ENCODE measurements around the gene UNC79. TPM values are rescaled to one million over a fixed set of nuclear protein-coding genes. Genes with fewer than 3 reads are reported as not detected.

The UNC79 gene
- total RNA-seq, 1 experiment from 2014 or later: 0.07 TPM

DNA sequence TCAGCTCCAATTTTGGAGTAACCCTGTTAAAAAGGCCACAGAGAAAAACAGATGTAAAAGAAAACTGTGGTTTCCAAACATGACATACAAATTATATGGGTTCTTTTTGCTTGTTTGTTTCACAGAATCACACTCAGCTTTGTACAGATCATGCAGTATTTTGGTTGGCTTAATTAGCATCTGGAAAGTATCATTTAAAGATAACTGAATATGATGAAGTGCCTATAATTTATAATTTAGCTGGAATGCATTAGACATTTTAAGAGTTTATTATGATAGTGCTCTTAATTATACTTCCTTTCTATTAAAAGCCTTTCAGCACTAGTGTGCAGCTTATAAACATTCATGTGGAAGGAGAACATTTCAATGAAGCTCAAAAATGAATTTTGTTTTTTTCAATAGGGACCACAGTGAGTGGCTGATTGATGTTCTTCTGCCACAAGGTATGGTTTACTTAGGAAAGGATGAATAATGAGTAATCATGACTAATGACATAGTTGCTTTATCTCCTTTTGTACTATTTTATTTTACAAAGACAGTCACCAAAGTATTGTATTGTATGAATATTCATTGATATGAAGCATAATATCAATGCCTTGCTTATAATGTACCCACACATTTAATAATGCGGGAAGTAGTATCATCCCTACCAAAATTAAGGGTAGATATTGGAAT is 98.3 kb downstream of the UNC79 start:
- H3K27me3 ChIP-seq (ENCODE audit: insufficient read depth, low read depth): peaks cover 23% of the 10 kb centered on the region

DNA sequence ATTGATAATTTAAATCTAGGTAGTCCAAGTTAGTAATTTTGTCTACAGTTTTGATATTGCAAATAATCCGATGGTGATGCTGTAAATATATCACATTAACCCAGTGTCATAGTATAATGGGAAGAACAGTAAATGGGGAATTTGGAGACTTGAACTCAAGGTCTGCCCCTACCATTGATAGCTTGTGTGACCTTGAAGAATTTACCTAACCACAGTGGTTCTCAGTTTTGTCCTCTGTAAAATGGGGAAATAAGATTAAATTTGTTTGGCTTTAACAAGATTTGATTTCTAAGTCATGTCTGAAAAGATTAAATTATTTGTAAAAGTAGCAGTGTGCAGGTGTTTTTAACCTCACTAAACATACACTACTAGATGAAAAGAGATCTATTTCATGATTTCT is 100.9 kb downstream of the UNC79 start:
- Histone ChIP-seq H3K4me3 (no peak overlapping the region), H3K9me2 (ENCODE audit: insufficient read depth) (no peaks in the 10 kb centered on the region), H3F3A (ENCODE audit: insufficient read depth, low read depth) (no peaks in the 10 kb centered on the region), H3K36me3 (ENCODE audit: low read depth) (no peaks in the 10 kb centered on the region), H3K9me3 (ENCODE audit: insufficient read depth, low read depth) (no peaks in the 10 kb centered on the region), H3K79me2 (ENCODE audit: low read depth) (no peaks in the 10 kb centered on the region), H3K27ac (no peak overlapping the region), H3K4me1 (replicated peaks; ENCODE audit: insufficient read depth) (no peaks in the 10 kb centered on the region), H4K20me1 (ENCODE audit: insufficient read depth) (no peaks in the 10 kb centered on the region), H3K4me2 (no peak overlapping the region), H3K27me3 (ENCODE audit: insufficient read depth, low read depth) (peaks cover 39% of the 10 kb centered on the region), H2AFZ (no peak overlapping the region)
- POLR2A ChIA-PET (ENCODE audit: unreplicated experiment): no interaction called here
- no TSS peak for BruUV-seq (replicated peaks)
- intact Hi-C loops (cut with micrococcal nuclease; ENCODE audit: unreplicated experiment): no loop called here
- CTCF ChIA-PET: no interaction called here
- DNase-seq: no peak
- no peak for TF ChIP-seq EZH2 (IDR thresholded peaks at IDR 0.05; ENCODE audit: low read depth)
- TF ChIP-seq, protein P1, sequence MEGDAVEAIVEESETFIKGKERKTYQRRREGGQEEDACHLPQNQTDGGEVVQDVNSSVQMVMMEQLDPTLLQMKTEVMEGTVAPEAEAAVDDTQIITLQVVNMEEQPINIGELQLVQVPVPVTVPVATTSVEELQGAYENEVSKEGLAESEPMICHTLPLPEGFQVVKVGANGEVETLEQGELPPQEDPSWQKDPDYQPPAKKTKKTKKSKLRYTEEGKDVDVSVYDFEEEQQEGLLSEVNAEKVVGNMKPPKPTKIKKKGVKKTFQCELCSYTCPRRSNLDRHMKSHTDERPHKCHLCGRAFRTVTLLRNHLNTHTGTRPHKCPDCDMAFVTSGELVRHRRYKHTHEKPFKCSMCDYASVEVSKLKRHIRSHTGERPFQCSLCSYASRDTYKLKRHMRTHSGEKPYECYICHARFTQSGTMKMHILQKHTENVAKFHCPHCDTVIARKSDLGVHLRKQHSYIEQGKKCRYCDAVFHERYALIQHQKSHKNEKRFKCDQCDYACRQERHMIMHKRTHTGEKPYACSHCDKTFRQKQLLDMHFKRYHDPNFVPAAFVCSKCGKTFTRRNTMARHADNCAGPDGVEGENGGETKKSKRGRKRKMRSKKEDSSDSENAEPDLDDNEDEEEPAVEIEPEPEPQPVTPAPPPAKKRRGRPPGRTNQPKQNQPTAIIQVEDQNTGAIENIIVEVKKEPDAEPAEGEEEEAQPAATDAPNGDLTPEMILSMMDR (conservative IDR thresholded peaks at IDR 0.05): no peak

More for the DNA sequence above, 98.3 kb downstream of the UNC79 start:
- Histone ChIP-seq H3K4me3 (no peak overlapping the region), H3K9me3 (ENCODE audit: insufficient read depth, low read depth) (no peaks in the 10 kb centered on the region), H3K9me2 (ENCODE audit: insufficient read depth) (no peaks in the 10 kb centered on the region), H3K4me2 (no peak overlapping the region), H3K79me2 (ENCODE audit: low read depth) (no peaks in the 10 kb centered on the region), H3K4me1 (replicated peaks; ENCODE audit: insufficient read depth) (no peaks in the 10 kb centered on the region), H2AFZ (no peak overlapping the region), H4K20me1 (ENCODE audit: insufficient read depth) (no peaks in the 10 kb centered on the region), H3F3A (ENCODE audit: insufficient read depth, low read depth) (no peaks in the 10 kb centered on the region), H3K36me3 (ENCODE audit: low read depth) (no peaks in the 10 kb centered on the region), H3K27ac (no peak overlapping the region)
- BruUV-seq (replicated peaks): no TSS peak
- TF ChIP-seq, protein P1 (conservative IDR thresholded peaks at IDR 0.05): no peak
- no peak for TF ChIP-seq EZH2 (IDR thresholded peaks at IDR 0.05; ENCODE audit: low read depth)
- POLR2A ChIA-PET (ENCODE audit: unreplicated experiment): no interaction called here
- no peak for DNase-seq
- intact Hi-C loops (cut with micrococcal nuclease; ENCODE audit: unreplicated experiment): no loop called here
- CTCF ChIA-PET: no interaction called here

DNA sequence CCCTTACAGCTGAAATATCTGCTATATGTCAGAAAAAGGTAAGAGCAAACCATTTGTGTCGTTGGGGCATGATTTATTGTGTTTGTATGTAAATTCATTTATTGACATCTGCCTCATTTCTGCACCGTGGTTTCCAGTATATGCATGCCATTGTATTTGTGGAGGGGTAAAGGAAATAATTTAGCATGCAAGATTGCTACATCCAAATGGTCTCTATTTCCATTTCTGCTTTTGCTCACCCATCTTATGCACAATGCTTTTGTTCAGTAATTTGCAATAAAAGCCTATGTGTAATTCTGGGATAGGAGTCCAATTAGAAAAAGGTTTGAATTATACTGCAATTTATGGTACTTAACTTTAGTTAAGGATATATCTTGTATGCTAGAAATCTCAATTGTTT is 101.8 kb downstream of the UNC79 start:
- TF ChIP-seq EZH2 (IDR thresholded peaks at IDR 0.05; ENCODE audit: low read depth): no peak
- TF ChIP-seq, protein P1 (conservative IDR thresholded peaks at IDR 0.05): no peak
- intact Hi-C loops (cut with micrococcal nuclease; ENCODE audit: unreplicated experiment): no loop called here
- CTCF ChIA-PET: no interaction called here
- H3K4me2 ChIP-seq: no peak overlapping the region
- H3K4me3 ChIP-seq: no peak overlapping the region
- H3K36me3 ChIP-seq (ENCODE audit: low read depth): no peaks in the 10 kb centered on the region
- no peaks in the 10 kb centered on the region for H3F3A ChIP-seq (ENCODE audit: insufficient read depth, low read depth)
- POLR2A ChIA-PET (ENCODE audit: unreplicated experiment): no interaction called here
- H3K4me1 ChIP-seq (replicated peaks; ENCODE audit: insufficient read depth): no peaks in the 10 kb centered on the region
- no peaks in the 10 kb centered on the region for H3K9me2 ChIP-seq (ENCODE audit: insufficient read depth)
- no peaks in the 10 kb centered on the region for H3K9me3 ChIP-seq (ENCODE audit: insufficient read depth, low read depth)
- no peak overlapping the region for H3K27ac ChIP-seq
- no peaks in the 10 kb centered on the region for H3K79me2 ChIP-seq (ENCODE audit: low read depth)
- no peak overlapping the region for H2AFZ ChIP-seq
- H3K27me3 ChIP-seq (ENCODE audit: insufficient read depth, low read depth): peaks cover 47% of the 10 kb centered on the region
- H4K20me1 ChIP-seq (ENCODE audit: insufficient read depth): no peaks in the 10 kb centered on the region
- BruUV-seq (replicated peaks): no TSS peak
- no peak for DNase-seq

Measured in PC-9 (cell line).